ENCODE measurements around the gene HAUS8.

- TF ChIP-seq CTCF (IDR thresholded peaks at IDR 0.05) (no peak), POLR2A (IDR thresholded peaks at IDR 0.05) (no peak)
Observed at GRCh38 chr19:17098326-17098725, 23.1 kb upstream of the HAUS8 start.
